ENCODE measurements around the gene UMAD1.

DNA sequence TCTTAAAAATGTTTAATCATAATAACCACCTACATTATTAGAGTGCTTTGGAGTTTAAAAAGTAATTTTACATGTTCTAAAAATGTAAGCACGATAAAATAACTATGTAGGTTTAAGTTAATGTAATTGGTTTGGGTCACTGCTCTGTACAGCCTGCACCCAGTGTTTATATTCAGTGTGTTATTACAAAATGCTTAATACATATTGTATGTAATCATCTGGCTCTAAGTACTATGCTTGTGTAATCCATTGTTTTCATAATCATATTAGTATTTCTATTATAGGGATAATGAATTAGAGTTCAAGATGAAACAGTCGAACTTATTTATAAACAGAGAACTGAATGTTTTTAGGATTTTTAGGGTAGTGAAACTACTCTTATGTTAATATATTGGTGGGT, 64.8 kb downstream of the UMAD1 start:
- TF ChIP-seq, protein P1, sequence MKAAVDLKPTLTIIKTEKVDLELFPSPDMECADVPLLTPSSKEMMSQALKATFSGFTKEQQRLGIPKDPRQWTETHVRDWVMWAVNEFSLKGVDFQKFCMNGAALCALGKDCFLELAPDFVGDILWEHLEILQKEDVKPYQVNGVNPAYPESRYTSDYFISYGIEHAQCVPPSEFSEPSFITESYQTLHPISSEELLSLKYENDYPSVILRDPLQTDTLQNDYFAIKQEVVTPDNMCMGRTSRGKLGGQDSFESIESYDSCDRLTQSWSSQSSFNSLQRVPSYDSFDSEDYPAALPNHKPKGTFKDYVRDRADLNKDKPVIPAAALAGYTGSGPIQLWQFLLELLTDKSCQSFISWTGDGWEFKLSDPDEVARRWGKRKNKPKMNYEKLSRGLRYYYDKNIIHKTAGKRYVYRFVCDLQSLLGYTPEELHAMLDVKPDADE (IDR thresholded peaks at IDR 0.05), result no peak
- no peak for TF ChIP-seq CTCF (conservative IDR thresholded peaks at IDR 0.05; ENCODE audit: low read depth in 2 of 2)
- no peak for TF ChIP-seq POLR2AphosphoS5 (IDR thresholded peaks at IDR 0.05; ENCODE audit: low read depth)
- TF ChIP-seq REST (IDR thresholded peaks at IDR 0.05; ENCODE audit: unreplicated experiment), result no peak
- no peak for TF ChIP-seq CREB1 (CRISPR knock-in tag; IDR thresholded peaks at IDR 0.05; ENCODE audit: low read depth)
- no peak for TF ChIP-seq STAT1 (IDR thresholded peaks at IDR 0.05; ENCODE audit: unreplicated experiment)
- TF ChIP-seq EZH2 (IDR thresholded peaks at IDR 0.05; ENCODE audit: low read depth, unreplicated experiment), result no peak
- TF ChIP-seq EZH2phosphoT487 (IDR thresholded peaks at IDR 0.05; ENCODE audit: unreplicated experiment), result no peak
- TF ChIP-seq, protein P2, sequence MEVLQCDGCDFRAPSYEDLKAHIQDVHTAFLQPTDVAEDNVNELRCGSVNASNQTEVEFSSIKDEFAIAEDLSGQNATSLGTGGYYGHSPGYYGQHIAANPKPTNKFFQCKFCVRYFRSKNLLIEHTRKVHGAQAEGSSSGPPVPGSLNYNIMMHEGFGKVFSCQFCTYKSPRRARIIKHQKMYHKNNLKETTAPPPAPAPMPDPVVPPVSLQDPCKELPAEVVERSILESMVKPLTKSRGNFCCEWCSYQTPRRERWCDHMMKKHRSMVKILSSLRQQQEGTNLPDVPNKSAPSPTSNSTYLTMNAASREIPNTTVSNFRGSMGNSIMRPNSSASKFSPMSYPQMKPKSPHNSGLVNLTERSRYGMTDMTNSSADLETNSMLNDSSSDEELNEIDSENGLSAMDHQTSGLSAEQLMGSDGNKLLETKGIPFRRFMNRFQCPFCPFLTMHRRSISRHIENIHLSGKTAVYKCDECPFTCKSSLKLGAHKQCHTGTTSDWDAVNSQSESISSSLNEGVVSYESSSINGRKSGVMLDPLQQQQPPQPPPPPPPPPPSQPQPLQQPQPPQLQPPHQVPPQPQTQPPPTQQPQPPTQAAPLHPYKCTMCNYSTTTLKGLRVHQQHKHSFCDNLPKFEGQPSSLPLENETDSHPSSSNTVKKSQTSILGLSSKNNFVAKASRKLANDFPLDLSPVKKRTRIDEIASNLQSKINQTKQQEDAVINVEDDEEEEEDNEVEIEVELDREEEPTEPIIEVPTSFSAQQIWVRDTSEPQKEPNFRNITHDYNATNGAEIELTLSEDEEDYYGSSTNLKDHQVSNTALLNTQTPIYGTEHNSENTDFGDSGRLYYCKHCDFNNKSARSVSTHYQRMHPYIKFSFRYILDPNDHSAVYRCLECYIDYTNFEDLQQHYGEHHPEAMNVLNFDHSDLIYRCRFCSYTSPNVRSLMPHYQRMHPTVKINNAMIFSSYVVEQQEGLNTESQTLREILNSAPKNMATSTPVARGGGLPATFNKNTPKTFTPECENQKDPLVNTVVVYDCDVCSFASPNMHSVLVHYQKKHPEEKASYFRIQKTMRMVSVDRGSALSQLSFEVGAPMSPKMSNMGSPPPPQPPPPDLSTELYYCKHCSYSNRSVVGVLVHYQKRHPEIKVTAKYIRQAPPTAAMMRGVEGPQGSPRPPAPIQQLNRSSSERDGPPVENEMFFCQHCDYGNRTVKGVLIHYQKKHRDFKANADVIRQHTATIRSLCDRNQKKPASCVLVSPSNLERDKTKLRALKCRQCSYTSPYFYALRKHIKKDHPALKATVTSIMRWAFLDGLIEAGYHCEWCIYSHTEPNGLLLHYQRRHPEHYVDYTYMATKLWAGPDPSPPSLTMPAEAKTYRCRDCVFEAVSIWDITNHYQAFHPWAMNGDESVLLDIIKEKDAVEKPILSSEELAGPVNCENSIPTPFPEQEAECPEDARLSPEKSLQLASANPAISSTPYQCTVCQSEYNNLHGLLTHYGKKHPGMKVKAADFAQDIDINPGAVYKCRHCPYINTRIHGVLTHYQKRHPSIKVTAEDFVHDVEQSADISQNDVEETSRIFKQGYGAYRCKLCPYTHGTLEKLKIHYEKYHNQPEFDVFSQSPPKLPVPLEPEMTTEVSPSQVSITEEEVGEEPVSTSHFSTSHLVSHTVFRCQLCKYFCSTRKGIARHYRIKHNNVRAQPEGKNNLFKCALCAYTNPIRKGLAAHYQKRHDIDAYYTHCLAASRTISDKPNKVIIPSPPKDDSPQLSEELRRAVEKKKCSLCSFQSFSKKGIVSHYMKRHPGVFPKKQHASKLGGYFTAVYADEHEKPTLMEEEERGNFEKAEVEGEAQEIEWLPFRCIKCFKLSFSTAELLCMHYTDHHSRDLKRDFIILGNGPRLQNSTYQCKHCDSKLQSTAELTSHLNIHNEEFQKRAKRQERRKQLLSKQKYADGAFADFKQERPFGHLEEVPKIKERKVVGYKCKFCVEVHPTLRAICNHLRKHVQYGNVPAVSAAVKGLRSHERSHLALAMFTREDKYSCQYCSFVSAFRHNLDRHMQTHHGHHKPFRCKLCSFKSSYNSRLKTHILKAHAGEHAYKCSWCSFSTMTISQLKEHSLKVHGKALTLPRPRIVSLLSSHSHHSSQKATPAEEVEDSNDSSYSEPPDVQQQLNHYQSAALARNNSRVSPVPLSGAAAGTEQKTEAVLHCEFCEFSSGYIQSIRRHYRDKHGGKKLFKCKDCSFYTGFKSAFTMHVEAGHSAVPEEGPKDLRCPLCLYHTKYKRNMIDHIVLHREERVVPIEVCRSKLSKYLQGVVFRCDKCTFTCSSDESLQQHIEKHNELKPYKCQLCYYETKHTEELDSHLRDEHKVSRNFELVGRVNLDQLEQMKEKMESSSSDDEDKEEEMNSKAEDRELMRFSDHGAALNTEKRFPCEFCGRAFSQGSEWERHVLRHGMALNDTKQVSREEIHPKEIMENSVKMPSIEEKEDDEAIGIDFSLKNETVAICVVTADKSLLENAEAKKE (CRISPR knock-in tag; IDR thresholded peaks at IDR 0.05), result no peak
- TF ChIP-seq JUNB (IDR thresholded peaks at IDR 0.05; ENCODE audit: unreplicated experiment), result no peak
